Upper lobe of left lung (tissue), 4 donors: ENCODE results near the gene LRP1-AS.

ENCODE experiments used
- EP300 ChIP-seq, 4 donors: sonication (generic); formaldehyde crosslinking; IDR thresholded peaks; one replicate each; pipeline ENCODE4 v1.5.1; 2017; ENCODE audit warnings: antibody characterized with exemption in 4 of 4, control low read depth in 2 of 4
- TF ChIP-seq, protein P1 (sequence below), 6 experiments: fragments of 450-650 bp in 4 of 6; fragments of 200-600 bp in 2 of 6; sonication (generic) in 2 of 6; IDR thresholded peaks; one replicate each; pipeline ENCODE4 v1.5.1; 2016 to 2019; ENCODE audit warnings: antibody characterized with exemption in 6 of 6

DNA sequence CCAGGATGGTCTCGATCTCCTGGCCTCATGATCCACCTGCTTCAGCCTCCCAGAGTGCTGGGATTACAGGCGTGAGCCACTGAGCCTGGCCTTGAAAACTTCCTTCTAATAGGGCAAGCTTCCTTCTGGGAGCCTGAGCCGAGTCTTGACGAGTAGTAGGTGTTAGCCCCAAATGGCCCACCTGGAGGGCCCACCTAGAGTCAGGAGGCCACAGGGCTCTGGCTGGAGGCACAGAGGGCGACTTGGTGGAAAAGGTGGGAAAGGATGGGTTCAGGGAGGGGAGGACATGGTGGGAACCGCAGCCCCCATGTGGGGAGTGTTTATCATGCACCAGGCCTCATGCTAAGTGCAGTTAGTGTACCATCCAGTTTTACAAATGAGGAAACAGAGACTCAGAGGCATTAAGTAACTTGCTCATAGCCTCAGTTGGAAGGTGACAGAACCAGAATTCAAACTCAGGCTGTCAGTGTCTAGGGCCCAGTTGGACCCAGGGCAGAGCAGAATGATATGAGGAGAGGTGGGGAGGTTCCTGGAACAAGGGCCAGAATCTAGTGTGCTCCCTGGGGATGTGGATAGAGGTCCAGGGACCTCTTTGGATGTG is 3.1 kb upstream of the LRP1-AS start:
- no peak for TF ChIP-seq EP300 (IDR thresholded peaks at IDR 0.05)
- TF ChIP-seq, protein P1, sequence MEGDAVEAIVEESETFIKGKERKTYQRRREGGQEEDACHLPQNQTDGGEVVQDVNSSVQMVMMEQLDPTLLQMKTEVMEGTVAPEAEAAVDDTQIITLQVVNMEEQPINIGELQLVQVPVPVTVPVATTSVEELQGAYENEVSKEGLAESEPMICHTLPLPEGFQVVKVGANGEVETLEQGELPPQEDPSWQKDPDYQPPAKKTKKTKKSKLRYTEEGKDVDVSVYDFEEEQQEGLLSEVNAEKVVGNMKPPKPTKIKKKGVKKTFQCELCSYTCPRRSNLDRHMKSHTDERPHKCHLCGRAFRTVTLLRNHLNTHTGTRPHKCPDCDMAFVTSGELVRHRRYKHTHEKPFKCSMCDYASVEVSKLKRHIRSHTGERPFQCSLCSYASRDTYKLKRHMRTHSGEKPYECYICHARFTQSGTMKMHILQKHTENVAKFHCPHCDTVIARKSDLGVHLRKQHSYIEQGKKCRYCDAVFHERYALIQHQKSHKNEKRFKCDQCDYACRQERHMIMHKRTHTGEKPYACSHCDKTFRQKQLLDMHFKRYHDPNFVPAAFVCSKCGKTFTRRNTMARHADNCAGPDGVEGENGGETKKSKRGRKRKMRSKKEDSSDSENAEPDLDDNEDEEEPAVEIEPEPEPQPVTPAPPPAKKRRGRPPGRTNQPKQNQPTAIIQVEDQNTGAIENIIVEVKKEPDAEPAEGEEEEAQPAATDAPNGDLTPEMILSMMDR (IDR thresholded peaks at IDR 0.05), result no peak
